ENCODE data around the gene ARFRP1. TPM values are rescaled to one million over a fixed set of nuclear protein-coding genes. Genes with fewer than 3 reads are reported as not detected.

ARFRP1 gene
- total RNA-seq, 1 donor from 2014 or later = 46.1 TPM

GRCh38 chr20:63753381-63753780 is 45.6 kb upstream of the ARFRP1 start:
- Mint-ChIP-seq H3K36me3 (ENCODE audit: unreplicated experiment) (peaks cover 6% of the 10 kb centered on the region), H3K4me3 (ENCODE audit: unreplicated experiment) (no peak overlapping the region), H3K9me3 (ENCODE audit: unreplicated experiment) (no peaks in the 10 kb centered on the region), H3K27ac (ENCODE audit: unreplicated experiment) (no peak overlapping the region), H3K4me1 (ENCODE audit: unreplicated experiment) (no peaks in the 10 kb centered on the region), H3K27me3 (ENCODE audit: unreplicated experiment) (no peaks in the 10 kb centered on the region)
- no peak for DNase-seq (ENCODE audit: extremely low spot score, unreplicated experiment)
- TF ChIP-seq CTCF (IDR thresholded peaks at IDR 0.05) = no peak

- no peak overlapping the region for H3K4me3 Mint-ChIP-seq (ENCODE audit: unreplicated experiment)
- no peak for DNase-seq (ENCODE audit: extremely low spot score, unreplicated experiment)
These were observed 44.8 kb upstream of the ARFRP1 start for GRCh38 chr20:63752411-63753101.

GRCh38 chr20:63751471-63752271 is 43.9 kb upstream of the ARFRP1 start:
- TF ChIP-seq CTCF (IDR thresholded peaks at IDR 0.05) = no peak
- no peaks in the 10 kb centered on the region for H3K27me3 Mint-ChIP-seq (ENCODE audit: unreplicated experiment)
- no peak overlapping the region for H3K27ac Mint-ChIP-seq (ENCODE audit: unreplicated experiment)
- peaks cover 4% of the 10 kb centered on the region for H3K36me3 Mint-ChIP-seq (ENCODE audit: unreplicated experiment)
- no peaks in the 10 kb centered on the region for H3K4me1 Mint-ChIP-seq (ENCODE audit: unreplicated experiment)
- peak; percentile 83 for DNase-seq (ENCODE audit: extremely low spot score, unreplicated experiment)
- no peak overlapping the region for H3K4me3 Mint-ChIP-seq (ENCODE audit: unreplicated experiment)
- H3K9me3 Mint-ChIP-seq (ENCODE audit: unreplicated experiment) = no peaks in the 10 kb centered on the region

More at GRCh38 chr20:63752411-63753101, 44.8 kb upstream of the ARFRP1 start:
- no peak for TF ChIP-seq CTCF (IDR thresholded peaks at IDR 0.05)
- H3K36me3 Mint-ChIP-seq (ENCODE audit: unreplicated experiment) = peaks cover 6% of the 10 kb centered on the region
- H3K4me1 Mint-ChIP-seq (ENCODE audit: unreplicated experiment) = no peaks in the 10 kb centered on the region
- H3K27ac Mint-ChIP-seq (ENCODE audit: unreplicated experiment) = no peak overlapping the region
- H3K9me3 Mint-ChIP-seq (ENCODE audit: unreplicated experiment) = no peaks in the 10 kb centered on the region
- H3K27me3 Mint-ChIP-seq (ENCODE audit: unreplicated experiment) = no peaks in the 10 kb centered on the region

GRCh38 chr20:63750807-63751470 is 43.2 kb upstream of the ARFRP1 start:
- Mint-ChIP-seq H3K4me1 (ENCODE audit: unreplicated experiment) (no peaks in the 10 kb centered on the region), H3K4me3 (ENCODE audit: unreplicated experiment) (no peak overlapping the region), H3K27ac (ENCODE audit: unreplicated experiment) (no peak overlapping the region), H3K36me3 (ENCODE audit: unreplicated experiment) (peaks cover 2% of the 10 kb centered on the region), H3K27me3 (ENCODE audit: unreplicated experiment) (no peaks in the 10 kb centered on the region), H3K9me3 (ENCODE audit: unreplicated experiment) (no peaks in the 10 kb centered on the region)
- no peak for DNase-seq (ENCODE audit: extremely low spot score, unreplicated experiment)
- no peak for TF ChIP-seq CTCF (IDR thresholded peaks at IDR 0.05)

Data from osteocyte (in vitro differentiated cells).